HFFc6 (cell line): ENCODE measurements around the gene AHDC1. TPM values are rescaled to one million over a fixed set of nuclear protein-coding genes. Genes with fewer than 3 reads are reported as not detected.

Experiments
- DNase-seq: peaks from one replicate; pipeline ENCODE4 v3.0.0-alpha.2; 2018
- H3K27ac Mint-ChIP-seq: 2 replicates; pipeline ENCODE4 v1.8.0; 2020; ENCODE audit warnings: mild to moderate bottlenecking, mixed read lengths
- H3K27me3 Mint-ChIP-seq: 2 replicates; pipeline ENCODE4 v1.8.0; 2021; ENCODE audit warnings: mild to moderate bottlenecking, moderate library complexity, mixed read lengths; ENCODE audit not compliant: insufficient read depth
- H3K36me3 Mint-ChIP-seq: 2 replicates; pipeline ENCODE4 v1.8.0; 2021; ENCODE audit warnings: low read depth, mixed read lengths
- H3K4me1 Mint-ChIP-seq: 2 replicates; pipeline ENCODE4 v1.8.0; 2020; ENCODE audit warnings: low read depth, mixed read lengths
- H3K4me3 Mint-ChIP-seq: 2 replicates; pipeline ENCODE4 v1.8.0; 2020; ENCODE audit warnings: mild to moderate bottlenecking, moderate library complexity, mixed read lengths
- H3K9me3 Mint-ChIP-seq: 2 replicates; pipeline ENCODE4 v1.8.0; 2020; ENCODE audit warnings: mild to moderate bottlenecking, mixed read lengths
- CTCF ChIP-seq: fragments of 200-600 bp; sonication (generic); IDR thresholded peaks from 2 replicates; pipeline ENCODE4 v1.5.0; 2021; ENCODE audit warnings: antibody characterized with exemption, mild to moderate bottlenecking
- total RNA-seq, 6 experiments: library from RNA; stranded (reverse); fragmentation: NEBNext Ultra II Directional; extraction: Animal tissue kit (Norgen Biotek cat#: 25700); gene quantifications; 2 replicates in 1 of 6; 3 replicates in 5 of 6; pipeline ENCODE4 v1.2.3, GENCODE V29; 2021

AHDC1 gene
- total RNA-seq, 6 experiments from 2014 or later = 30.7 to 53.2 (median 34.7) TPM

- no peak for TF ChIP-seq CTCF
- Mint-ChIP-seq H3K27me3 (no peaks in the 10 kb centered on the region), H3K27ac (no peak overlapping the region), H3K9me3 (no peaks in the 10 kb centered on the region), H3K4me3 (no peak overlapping the region), H3K36me3 (no peaks in the 10 kb centered on the region), H3K4me1 (peaks cover 5% of the 10 kb centered on the region)
- no peak for DNase-seq
These were observed 11.6 kb downstream of the AHDC1 start for GRCh38 chr1:27592232-27592930.

- Mint-ChIP-seq H3K4me1 (peaks cover 5% of the 10 kb centered on the region), H3K4me3 (no peak overlapping the region), H3K36me3 (no peaks in the 10 kb centered on the region)
These were observed 12.3 kb downstream of the AHDC1 start for GRCh38 chr1:27591622-27592021.

GRCh38 chr1:27590917-27591508, 12.9 kb downstream of the AHDC1 start:
- Mint-ChIP-seq H3K27me3 (no peaks in the 10 kb centered on the region), H3K9me3 (no peaks in the 10 kb centered on the region), H3K4me1 (peaks cover 5% of the 10 kb centered on the region), H3K36me3 (no peaks in the 10 kb centered on the region), H3K4me3 (peak overlapping the region; percentile 31), H3K27ac (no peak overlapping the region; the same call in none of the 2 replicates)
- DNase-seq = no peak
- no peak for TF ChIP-seq CTCF

More at GRCh38 chr1:27591622-27592021, 12.3 kb downstream of the AHDC1 start:
- no peaks in the 10 kb centered on the region for H3K27me3 Mint-ChIP-seq
- DNase-seq = no peak
- no peak overlapping the region; the same call in 1 of the 2 replicates for H3K27ac Mint-ChIP-seq
- H3K9me3 Mint-ChIP-seq = no peaks in the 10 kb centered on the region
- TF ChIP-seq CTCF = no peak

- Mint-ChIP-seq H3K27ac (no peak overlapping the region; the same call in 1 of the 2 replicates), H3K27me3 (no peaks in the 10 kb centered on the region)
- DNase-seq = no peak
These were observed 14.0 kb downstream of the AHDC1 start for GRCh38 chr1:27589841-27590426.

GRCh38 chr1:27589441-27589840, 14.5 kb downstream of the AHDC1 start:
- no peak overlapping the region for H3K4me3 Mint-ChIP-seq
- no peak for DNase-seq
- H3K9me3 Mint-ChIP-seq = no peaks in the 10 kb centered on the region
- no peaks in the 10 kb centered on the region for H3K27me3 Mint-ChIP-seq
- H3K36me3 Mint-ChIP-seq = no peaks in the 10 kb centered on the region
- H3K4me1 Mint-ChIP-seq = peaks cover 7% of the 10 kb centered on the region
- TF ChIP-seq CTCF = no peak
- no peak overlapping the region for H3K27ac Mint-ChIP-seq

More at GRCh38 chr1:27589841-27590426, 14.0 kb downstream of the AHDC1 start:
- Mint-ChIP-seq H3K9me3 (no peaks in the 10 kb centered on the region), H3K4me3 (no peak overlapping the region), H3K36me3 (no peaks in the 10 kb centered on the region), H3K4me1 (peaks cover 5% of the 10 kb centered on the region)
- TF ChIP-seq CTCF = no peak
